Stimulated activated CD4-positive, alpha-beta T cell treated with anti-CD3 and anti-CD28 coated beads, Interleukin-2, amount 100 ng/mL, for 4 hours (primary cell): ENCODE data around the gene TECPR2.

Source experiments
- DNase-seq: peaks from one replicate; pipeline ENCODE4 v3.0.0-alpha.2; 2020; ENCODE audit warnings: low read depth

The TECPR2 gene

DNA sequence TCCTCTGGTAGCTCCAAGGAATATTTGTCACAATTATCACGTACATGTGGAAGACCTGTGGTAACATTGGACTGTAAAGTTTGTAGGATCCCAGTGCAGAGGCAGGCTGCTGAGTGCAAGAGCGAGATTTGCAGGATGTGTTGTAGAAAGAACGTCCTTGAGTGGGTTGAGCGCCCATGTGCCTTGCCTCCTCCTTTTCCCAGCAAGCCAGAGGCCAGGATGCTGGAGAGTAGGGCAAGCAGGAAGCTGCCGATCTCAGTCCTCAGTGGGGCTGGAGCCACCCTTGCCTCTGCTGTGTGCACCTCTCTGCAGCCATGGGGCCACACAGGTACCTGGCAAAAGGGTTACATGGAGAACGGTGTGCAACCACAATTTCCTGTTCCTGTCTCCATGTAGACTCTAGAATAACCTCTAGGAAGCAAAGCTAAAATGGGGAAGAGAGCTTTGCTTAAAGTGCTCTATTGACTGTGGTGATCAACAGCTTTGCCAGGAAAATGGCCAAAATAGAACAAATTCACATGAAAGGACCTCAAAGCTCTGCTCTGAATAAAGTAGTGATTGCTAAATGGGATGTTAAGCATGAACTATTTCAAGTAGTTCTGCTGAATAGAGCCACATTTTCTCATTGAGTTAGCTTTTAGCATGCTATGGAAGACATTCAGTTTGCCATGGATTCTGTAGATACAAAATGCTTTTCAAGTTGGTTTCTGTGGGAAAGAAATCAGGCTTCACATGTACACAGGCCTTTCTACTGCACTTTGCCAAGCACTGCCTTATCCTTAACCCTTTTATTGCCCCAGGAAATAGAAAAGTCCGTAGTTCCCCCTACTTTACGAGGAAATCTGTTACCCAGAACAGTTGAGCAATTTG lies 109.4 kb downstream of the TECPR2 start:
- no peak for DNase-seq

DNA sequence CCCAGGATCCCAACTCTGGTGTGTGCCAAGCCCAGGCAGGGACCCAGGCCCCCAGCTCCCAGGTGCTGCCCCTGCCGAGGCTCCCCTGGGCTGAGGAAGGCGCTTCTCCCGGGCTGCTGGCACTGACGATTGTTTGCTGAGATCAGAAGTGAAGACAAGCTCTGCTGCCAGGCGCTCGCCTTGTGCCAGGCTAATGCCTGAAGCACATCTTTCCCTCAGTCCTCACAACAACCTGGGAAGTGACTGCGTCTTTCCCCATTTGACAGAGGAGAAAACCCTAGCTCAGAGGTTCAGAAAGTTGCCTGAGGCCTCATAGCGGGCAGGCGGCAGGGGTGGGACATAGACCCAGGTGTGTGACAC lies 110.0 kb downstream of the TECPR2 start:
- DNase-seq, result no peak

DNA sequence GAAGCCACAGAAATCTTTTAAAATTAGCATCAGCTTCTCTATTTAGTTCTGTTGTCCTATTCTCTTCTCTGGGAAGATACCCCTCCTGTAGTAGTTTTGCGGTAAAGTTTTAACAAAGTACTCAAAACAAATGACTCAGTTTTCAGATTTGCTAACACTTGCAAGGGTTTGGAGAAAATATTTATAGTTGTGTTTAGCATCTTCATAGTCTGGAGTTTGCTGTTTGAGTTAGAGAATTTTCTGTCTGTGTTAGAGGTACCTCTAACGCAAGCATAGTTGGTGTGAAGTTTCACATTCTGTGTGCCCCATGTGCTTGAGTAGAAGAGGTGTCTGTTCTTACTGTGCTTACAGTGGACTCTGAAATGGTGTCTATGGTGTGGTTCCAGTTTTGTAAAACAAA lies 110.8 kb downstream of the TECPR2 start:
- DNase-seq, result no peak

DNA sequence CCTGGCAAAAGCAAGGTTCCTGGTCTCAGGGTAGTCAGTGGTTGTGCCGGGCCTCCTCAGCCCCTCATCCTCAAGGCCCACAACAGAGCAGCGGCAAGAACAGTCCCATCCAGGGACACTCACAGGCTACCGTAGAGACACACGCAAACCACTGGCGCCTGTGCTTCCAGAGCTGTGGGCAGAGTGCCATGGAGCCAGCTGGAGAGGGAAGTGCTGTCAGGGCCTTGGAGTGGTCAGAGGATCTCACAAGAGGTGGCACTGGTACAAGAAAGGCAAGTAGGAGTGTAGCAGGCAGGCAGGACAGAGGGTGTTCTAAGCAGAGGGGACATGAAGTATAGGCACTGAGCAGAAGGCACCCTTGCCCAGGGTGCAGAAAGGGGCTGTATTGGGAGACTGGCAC lies 112.2 kb downstream of the TECPR2 start:
- no peak for DNase-seq

DNA sequence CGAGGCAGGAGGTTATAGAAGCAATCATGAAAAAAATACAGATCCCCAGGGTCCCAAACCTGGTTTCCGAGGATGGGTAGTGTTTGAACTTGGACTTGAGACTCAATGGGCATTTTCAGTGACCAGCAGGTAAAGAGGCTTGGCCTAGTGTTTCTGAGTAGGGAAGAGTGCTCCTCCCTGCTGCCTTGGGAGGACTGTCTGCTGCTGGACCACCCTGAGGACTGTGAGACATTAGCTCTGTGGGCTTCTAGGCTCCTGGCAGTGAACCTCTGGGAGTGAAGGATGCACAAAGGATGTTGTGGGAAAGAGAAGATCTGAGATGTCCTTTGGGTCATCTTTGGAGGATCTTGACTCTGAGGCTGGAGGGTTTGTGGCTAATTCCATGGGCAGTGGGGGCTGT lies 116.4 kb downstream of the TECPR2 start:
- DNase-seq, result no peak

DNA sequence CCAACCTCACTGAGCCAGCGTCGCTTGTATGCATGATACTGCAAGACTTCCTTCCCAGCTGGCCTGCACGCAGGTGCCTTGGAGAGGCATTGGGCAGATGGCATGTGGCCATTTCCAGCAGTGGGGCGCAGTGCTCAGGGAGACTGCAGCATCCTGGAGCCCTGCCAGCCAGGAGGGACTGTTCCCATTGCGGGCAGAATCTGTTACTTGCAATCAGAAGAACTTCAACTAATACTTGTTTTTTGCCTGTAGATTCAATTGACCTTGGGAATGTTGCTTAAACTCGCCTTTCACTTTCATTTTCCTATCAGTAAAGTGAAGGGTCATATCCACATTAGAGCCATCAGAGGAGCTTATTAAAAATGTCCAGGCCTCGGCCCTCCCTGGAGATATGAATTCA lies 117.0 kb downstream of the TECPR2 start:
- DNase-seq, result no peak

DNA sequence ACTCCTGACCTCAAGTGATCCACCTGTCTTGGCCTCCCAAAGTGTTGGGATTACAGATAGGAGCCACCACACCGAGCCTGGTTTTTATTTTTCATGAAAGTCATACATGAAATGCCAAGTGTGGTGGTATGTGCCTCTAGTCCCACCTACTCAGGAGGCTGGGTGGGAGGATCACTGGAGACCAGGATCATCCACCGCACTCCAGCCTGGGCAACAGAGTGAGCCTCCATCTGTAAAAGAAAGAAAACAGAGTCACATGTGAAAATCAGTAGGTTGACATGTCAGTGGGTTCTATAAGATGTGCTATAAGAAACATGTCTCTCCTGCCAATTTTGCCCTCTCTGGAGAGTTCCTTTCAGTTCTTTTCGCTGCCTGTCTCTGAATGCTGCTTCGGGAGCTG lies 118.6 kb downstream of the TECPR2 start:
- no peak for DNase-seq

DNA sequence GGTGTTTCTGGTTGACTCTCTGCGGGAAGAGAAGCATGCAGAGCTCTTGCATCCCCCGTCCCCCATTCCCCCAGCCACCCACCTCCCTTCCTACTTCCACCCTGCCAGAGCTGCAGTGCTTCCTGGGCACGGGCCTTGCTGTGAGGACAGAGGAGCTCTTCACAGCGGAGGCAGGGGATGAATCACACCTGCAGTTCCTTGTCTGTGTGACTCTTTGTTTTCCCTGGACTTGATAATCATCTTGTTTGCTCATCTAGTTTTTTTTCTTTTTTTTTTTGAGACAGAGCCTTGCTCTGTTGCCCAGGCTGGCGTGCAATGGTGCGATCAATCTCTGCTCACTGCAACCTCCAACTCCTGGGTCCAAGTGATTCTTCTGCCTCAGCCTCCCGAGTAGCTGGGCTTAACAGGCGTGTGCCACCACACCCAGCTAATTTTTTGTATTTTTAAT lies 119.1 kb downstream of the TECPR2 start:
- no peak for DNase-seq

DNA sequence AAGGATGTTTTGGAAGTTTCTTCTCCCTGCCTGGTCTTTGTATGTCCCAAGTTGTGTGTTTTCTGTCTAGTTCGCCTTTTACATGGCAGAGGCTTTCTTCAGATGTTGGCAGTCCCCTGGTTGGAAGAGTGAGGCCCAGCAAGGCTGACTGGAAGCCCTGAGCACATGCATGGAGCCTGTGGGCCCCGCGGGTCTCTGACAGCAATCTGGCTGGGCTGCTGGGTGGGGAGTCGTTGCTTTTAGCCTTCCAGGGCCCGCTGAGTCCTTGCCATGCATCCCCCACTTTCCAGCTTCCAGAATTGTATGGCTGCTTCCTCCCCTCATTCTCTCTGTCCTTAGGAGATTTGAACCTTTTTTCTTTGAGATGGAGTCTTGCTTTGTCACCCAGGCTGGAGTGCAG lies 121.6 kb downstream of the TECPR2 start:
- no peak for DNase-seq

DNA sequence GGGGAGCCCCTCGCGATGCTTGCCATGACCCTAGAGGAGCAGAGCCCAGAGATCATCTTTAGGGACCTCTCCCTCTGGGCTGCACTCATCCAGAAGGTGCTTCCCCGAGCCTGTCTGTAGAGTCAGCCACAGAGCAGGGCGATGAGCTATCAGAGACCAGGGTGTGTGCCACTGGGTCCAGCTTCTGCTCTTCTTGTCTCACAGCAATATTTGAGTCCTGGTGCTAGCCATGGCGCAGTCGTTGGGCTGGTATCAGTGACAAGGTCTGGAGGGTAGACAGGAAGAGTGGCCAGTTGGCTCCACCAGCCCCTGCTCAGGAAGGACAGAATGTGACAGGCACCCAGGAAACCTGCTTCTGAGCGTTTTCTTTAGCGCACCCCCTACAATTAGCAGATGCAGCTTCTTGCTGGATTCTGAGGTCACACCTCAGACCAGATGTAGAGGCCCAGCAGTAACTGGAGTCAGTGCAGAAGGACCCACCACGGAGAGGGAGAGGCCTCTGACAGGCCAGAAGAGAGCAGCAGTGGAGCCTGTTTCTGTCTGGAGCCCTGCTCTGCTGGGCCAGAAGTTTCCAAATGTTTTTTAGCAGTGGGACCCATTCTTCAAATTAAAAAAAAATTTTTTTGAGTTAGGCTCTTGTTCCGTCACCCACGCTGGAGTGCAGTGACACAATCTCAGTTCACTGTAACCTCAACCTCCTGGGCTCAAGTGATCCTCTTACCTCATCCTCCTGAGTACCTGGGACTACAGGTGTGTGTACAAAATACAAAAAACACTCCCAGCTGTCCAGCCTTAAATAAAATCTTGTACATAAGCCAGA lies 123.2 kb downstream of the TECPR2 start:
- DNase-seq, result no peak

DNA sequence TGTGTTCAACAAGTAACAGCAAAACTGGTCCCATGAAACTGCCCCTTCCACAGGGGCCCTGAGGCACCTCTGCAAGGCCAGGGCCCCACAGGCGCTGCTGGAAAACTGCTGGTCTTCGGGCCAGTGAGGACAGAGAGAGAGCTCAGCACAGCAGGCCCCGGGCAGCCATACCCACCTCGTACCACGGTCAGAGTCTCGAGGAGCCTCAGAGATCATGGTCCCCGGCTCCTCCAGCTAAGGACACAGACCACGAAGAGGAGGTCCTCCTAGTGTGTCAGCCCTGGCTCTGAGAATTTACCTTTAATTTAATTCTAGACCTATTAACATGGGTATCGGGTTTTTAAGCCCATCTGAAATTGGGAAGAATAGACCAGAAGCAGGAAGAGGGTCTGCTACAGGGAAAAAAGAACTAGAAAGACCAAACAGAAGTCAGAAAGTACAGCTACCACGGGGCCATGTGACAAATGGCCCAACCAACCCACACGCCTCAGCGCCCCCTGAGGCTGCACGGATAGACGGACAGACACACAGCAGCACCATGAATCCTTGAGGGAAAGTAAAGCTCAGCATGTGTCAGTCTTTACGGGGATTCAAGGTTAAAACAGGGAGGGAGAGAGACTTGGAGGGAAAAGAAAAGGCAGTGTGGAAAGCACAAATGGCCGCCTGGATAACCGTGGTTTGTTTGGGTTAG lies 123.9 kb downstream of the TECPR2 start:
- no peak for DNase-seq

DNA sequence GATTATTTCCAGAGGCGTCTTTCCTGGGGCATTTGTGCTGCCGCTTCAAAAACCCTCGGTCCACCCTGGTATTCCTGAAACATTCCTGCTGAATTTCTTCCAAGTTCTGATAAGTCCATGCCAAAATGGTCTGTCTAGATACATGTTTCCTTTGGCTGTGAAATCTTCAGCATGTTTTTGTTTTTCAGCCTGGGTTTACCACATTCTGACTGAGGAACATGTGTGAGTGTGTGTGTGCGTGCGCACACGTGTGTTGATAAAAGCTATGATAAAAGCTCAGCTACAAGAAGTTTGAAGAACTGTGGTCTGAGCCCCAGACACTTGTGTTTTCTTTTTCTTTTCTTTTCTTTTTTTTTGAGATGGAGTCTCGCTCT lies 124.5 kb downstream of the TECPR2 start:
- DNase-seq, result no peak

DNA sequence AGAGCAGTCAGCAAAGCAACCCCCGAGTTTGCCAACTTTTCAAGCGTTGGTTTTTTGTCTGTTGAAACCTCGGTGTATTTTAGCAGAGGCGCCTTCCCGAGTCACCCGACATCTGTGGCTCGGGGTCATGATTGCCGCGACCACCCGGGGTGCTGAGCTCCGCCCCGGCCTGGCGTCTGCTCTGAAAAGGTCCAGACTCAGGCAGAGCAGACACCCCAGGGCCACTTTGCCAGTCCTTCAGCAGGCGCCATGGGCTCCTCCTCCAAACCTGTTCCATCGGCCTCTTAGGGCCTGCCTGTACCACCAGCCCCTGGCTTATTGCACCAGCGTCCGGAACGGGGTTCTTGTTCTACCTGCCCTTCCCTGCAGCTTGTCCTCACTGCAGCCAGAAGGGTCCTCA lies 127.7 kb downstream of the TECPR2 start:
- DNase-seq, result no peak

DNA sequence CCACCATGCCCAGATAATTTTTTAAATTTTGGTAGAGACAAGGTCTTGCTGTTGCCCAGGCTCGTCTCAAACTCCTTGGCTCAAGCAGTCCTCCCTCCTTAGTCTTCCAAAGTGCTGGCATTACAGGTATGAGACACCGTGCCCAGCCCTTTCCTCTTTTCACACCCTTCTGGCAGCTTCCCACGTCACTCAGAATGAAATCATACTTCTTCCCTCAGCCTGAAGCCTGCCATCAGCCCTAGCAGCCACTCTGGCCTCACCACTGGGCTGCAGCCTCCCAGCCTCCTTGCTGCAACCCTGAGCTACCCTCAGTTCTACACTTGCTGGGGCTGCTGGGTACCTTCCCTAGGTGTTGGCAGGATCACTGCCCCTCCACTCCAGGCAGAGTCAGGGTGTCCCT lies 128.6 kb downstream of the TECPR2 start:
- no peak for DNase-seq

DNA sequence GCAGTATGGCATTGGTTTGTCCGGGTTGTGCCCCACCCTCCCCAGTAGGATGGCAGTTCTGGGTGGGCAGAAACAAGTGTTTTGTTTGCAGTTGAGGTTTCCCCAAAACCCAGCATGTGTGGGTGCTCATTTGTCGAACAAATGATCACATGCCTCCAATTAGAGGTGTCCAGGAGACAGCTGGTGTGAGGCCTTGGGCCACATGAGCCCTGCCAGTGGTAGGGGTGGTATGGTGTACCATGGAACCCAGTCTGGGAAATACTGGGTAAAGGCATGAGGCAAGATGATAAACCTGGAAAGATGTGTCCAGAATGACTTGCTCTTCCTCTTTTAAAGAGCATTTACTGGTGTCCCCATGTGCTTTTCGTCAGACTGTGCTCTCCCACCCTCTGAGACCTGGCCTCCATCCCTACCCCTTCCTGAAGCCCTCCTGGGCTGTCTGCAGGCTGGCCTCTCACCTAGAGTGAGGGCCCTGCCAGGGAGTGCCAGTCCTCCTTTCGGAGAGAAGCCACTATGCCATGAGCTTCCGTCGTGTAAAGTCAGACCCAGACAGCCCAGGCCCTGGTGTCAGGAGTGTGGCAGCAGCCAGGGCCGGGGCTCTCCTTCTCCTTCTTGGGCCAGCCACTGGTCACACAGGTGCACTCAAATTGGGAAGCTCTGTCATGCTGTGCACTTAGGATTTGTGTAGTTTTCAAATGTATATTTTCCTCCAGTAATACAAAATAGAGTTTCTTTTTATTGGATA lies 129.2 kb downstream of the TECPR2 start:
- DNase-seq, result no peak

DNA sequence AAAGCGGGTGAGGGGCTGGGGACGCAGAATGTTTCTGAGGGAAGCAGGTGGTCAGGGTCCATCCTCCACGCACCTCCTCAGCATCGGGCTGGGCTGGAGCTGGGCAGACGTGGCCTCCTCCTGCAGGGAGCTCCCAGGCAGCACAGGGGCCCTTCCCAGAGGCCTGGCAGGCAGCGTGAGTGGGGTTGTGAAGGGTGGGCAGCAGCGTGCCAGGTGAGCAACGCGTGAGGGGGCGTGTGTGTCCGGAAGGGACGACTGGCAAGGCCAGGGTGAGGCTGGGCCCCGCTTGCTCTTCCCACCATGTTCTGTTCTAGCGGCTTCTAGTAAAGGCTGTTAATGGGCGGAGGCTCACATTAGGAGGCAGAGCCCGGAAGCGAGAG lies 129.8 kb downstream of the TECPR2 start:
- no peak for DNase-seq

DNA sequence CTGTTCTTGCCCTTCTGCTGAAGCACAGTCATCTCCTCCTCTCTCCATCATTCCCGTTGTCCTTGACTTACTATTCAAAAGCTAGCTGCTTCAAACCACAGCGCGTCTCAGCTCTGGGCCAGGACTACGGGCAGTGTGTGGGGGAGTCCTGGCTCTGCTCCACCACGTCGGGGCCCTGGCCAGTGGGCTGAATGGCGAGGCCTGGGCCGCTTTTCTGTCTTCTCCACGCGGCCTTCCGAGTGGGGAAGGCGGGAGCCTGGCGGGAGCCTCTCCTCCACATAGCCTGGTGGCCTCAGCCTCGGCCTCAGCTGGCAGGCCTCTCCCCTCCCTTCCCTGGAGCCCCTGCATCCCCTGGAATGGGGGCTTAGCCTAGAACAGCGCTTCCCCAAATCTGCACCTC lies 130.4 kb downstream of the TECPR2 start:
- DNase-seq, result no peak

DNA sequence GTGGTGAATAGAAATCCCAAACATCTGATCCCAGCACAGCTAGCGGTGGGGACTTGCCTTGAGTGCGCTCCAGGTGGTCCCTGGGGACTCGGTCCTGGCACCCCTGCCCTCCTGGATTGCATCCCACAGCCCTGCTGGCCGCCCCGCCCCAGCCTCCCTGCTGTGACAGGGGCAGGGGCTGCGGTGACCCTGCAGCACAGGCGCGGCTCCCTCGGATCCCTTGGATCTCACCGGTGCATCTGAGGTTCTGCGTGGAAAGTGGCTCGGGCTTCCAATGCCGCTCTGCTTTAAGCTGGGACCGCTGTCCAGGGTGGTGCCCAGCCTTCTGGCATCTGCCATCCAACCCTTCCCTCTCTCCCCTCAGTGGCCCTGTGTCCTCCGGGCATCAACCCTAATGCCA lies 130.8 kb downstream of the TECPR2 start:
- no peak for DNase-seq

DNA sequence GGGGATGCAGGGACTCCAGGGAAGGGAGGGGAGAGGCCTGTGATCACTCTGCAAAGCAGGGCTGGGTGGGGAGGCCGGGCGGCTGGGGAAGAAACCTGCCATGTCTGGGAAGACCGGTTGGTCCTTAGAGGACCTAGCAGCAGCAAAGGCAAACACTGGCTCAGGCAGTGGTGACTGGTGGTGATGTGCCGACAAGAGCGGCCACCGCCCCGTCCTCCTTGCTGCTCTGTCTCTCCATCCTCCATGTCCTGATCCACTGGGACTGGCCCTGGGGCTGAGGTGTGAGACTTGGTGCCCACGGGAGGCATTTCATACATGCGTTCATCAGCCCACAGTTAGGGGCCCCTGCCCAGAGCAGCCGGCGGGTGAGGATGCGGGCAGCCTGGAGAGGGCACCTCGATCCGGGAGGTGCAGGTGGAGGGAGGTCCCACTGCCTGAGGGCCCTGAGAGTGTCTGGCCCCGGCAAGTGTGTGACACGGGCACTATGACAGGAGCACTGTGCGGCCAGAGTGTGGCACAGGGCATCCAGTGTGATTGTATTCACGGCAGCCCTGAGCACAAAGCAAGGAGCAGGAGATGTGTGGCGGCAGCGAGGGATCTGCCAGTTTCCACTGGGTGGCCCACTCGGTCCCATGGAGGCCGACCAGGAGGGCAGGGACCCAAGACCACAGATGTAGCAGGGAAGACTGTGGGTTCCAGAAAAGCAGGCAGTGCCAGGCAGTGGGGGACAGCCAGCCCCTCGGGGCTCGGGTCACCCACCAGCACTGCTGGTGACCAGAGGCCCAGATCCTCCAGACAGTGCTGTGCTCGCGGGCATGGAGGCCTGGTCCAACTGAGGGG lies 133.0 kb downstream of the TECPR2 start:
- DNase-seq, result no peak

DNA sequence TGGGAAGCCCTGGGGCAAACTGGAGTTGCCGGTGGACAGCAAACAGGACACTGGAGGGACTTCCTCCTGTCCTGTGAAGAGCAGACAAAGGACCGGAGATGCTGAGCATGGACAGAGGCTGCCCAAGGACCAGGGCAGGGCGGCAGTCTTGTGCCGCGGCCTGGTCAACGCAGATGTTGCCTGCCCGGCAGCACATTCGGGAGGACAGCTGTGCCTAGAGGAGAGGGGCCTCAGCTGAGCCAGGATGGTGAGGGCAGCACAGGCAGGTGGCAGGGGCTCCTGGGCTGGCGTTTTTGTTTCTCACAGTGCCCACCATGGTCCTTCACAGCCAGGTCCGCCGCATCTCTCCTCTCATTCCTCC lies 133.6 kb downstream of the TECPR2 start:
- no peak for DNase-seq

DNA sequence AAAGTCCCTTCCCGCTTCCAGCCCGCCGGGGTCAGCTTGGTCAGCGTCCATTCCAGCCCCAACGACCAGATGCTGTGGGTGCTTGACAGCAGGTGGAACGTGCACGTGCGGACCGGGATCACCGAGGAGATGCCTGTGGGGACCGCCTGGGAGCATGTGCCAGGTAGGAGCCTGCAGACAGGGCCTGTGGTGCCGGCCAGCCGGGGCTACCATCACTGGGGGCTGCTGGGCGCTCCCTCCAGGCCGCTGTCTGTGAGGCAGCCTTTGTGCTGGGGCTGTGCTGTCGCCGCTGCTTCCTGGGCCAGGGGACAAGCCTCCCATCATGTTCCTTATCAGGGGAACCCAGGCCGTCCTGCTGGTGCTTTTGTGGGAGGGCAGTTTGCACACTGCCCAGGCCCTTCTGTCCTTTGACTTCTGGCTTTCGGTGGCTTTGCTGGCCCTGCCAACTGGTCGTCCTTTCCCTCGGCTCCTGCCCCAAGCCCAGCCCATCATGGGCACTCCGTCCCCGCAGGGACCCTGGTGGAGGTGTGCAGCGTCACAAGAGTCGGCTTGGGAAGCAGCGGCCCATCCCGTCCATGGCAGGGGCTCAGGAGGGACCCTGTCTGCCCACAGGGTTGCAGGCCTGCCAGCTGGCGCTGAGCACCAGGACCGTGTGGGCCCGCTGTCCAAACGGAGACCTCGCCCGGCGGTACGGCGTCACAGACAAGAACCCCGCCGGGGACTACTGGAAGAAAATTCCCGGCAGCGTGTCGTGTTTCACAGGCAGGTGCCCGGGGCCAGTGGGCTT lies 134.4 kb downstream of the TECPR2 start:
- no peak for DNase-seq
